Endothelial cell of umbilical vein (primary cell): Measurements from ENCODE around the gene LRRC8E. TPM values are rescaled to one million over a fixed set of nuclear protein-coding genes. Genes with fewer than 3 reads are reported as not detected.

Source experiments
- BruUV-seq: library from RNA; stranded (reverse); fragments of 400-500 nt; replicated peaks from 2 replicates; lab custom pipeline; 2021; lab: Mats Ljungman, UMichigan
- CTCF ChIA-PET: fragments of 300-600, 350-600 bp; sonication (Branson Sonifier 250); formaldehyde crosslinking; loops from one replicate; lab custom pipeline; 2021; ENCODE audit warnings: antibody characterized with exemption, inconsistent platforms; lab: Charles Lee
- POLR2A ChIA-PET: fragments of 300-600, 350-600 bp; sonication (Branson Sonifier 250); formaldehyde crosslinking; loops from one replicate; lab custom pipeline; 2021; ENCODE audit warnings: antibody characterized with exemption, inconsistent platforms; lab: Charles Lee
- DNase-seq: peaks from one replicate; pipeline ENCODE4 v3.0.0-alpha.2; 2011; ENCODE audit warnings: low read depth, low spot score
- FAIRE-seq: peaks from 2 replicates; lab custom pipeline; 2011; peaks lifted over from hg19 to GRCh38; lab: Jason Lieb, UNC
- H2AFZ ChIP-seq: 2 replicates; pipeline ENCODE4 v1.6.0; 2012; ENCODE audit warnings: low read depth, low read length, control low read depth, inconsistent platforms
- H3K27ac ChIP-seq: 2 replicates; pipeline ENCODE4 v1.5.1; 2011; ENCODE audit warnings: low read depth, mild to moderate bottlenecking, control low read depth, low read length, moderate library complexity; ENCODE audit not compliant: insufficient read depth
- H3K27me3 ChIP-seq, 2 experiments: 2 replicates each; pipeline versions ENCODE4 v1.6.0 to v1.6.1; 2011; ENCODE audit warnings: low read length in 2 of 2, mixed read lengths in 1 of 2; ENCODE audit not compliant: control insufficient read depth in 2 of 2, insufficient read depth in 2 of 2
- H3K36me3 ChIP-seq, 2 experiments: 2 replicates in 1 of 2; 3 replicates in 1 of 2; pipeline ENCODE4 v1.5.1; 2011; ENCODE audit warnings: low read length in 2 of 2, mild to moderate bottlenecking in 1 of 2, moderate library complexity in 1 of 2; ENCODE audit not compliant: control insufficient read depth in 2 of 2, insufficient read depth in 2 of 2; ENCODE audit errors: extremely low read depth in 1 of 2
- H3K4me1 ChIP-seq: 3 replicates; pipeline ENCODE4 v1.5.1; 2011; ENCODE audit warnings: mild to moderate bottlenecking, low read length; ENCODE audit not compliant: control insufficient read depth, insufficient read depth; ENCODE audit errors: extremely low read depth
- H3K4me2 ChIP-seq: 2 replicates; pipeline ENCODE4 v1.6.1; 2011; ENCODE audit warnings: low read length, control low read depth, mixed read lengths; ENCODE audit not compliant: insufficient read depth
- H3K4me3 ChIP-seq, 3 experiments: fragments of 200-600 bp in 1 of 3; sonication (generic), shearing (Covaris generic) in 1 of 3; replicated peaks in 1 of 3; 2 replicates each; pipeline ENCODE4 v1.5.1; 2011 to 2016; ENCODE audit warnings: control low read depth in 3 of 3, low read length in 3 of 3, mild to moderate bottlenecking in 2 of 3, inconsistent platforms in 1 of 3, low read depth in 1 of 3, moderate library complexity in 1 of 3; ENCODE audit not compliant: insufficient read depth in 1 of 3
- H3K79me2 ChIP-seq: 2 replicates; pipeline ENCODE4 v1.6.0; 2012; ENCODE audit warnings: low read length, inconsistent platforms; ENCODE audit not compliant: control insufficient read depth, insufficient read depth
- H3K9ac ChIP-seq: replicated peaks from 2 replicates; pipeline ENCODE3; 2011; ENCODE audit warnings: low read length, control low read depth; ENCODE audit not compliant: insufficient read depth; ENCODE audit errors: extremely low read depth
- H3K9me1 ChIP-seq: replicated peaks from 3 replicates; pipeline ENCODE4 v1.6.0; 2011; ENCODE audit warnings: mild to moderate bottlenecking, low read length; ENCODE audit not compliant: control insufficient read depth, insufficient read depth; ENCODE audit errors: extremely low read depth
- H3K9me3 ChIP-seq: replicated peaks from 2 replicates; pipeline ENCODE4 v1.5.1; 2012; ENCODE audit warnings: low read length, inconsistent platforms; ENCODE audit not compliant: control insufficient read depth, insufficient read depth
- H4K20me1 ChIP-seq: replicated peaks from 2 replicates; pipeline ENCODE3; 2011; ENCODE audit warnings: mild to moderate bottlenecking, low read length; ENCODE audit not compliant: control insufficient read depth, insufficient read depth; ENCODE audit errors: extremely low read depth
- CTCF ChIP-seq, 2 donors: IDR thresholded peaks; 1 replicate in 1 of 2; 2 replicates in 1 of 2; pipeline ENCODE4 v1.5.1; 2011; ENCODE audit warnings: low read length in 2 of 2, mild to moderate bottlenecking in 2 of 2, moderate library complexity in 2 of 2, control low read depth in 1 of 2, inconsistent platforms in 1 of 2, low read depth in 1 of 2; ENCODE audit not compliant: insufficient read depth in 1 of 2; ENCODE audit errors: extremely low read depth in 1 of 2
- EZH2 ChIP-seq: IDR thresholded peaks from 2 replicates; pipeline ENCODE4 v1.6.1; 2012; ENCODE audit warnings: borderline replicate concordance, low read depth, mild to moderate bottlenecking, moderate library complexity, low read length, inconsistent platforms; ENCODE audit not compliant: severe bottlenecking
- FOS ChIP-seq: IDR thresholded peaks from 2 replicates; pipeline ENCODE4 v1.6.1; 2011; ENCODE audit warnings: mild to moderate bottlenecking, low read length, moderate library complexity, borderline replicate concordance; ENCODE audit not compliant: insufficient read depth
- GATA2 ChIP-seq: IDR thresholded peaks from 2 replicates; pipeline ENCODE4 v1.7.0; 2011; ENCODE audit warnings: low read depth, mild to moderate bottlenecking, moderate library complexity, mixed read lengths, low read length; ENCODE audit not compliant: insufficient read length, insufficient read depth
- JUN ChIP-seq: IDR thresholded peaks from 2 replicates; pipeline ENCODE4 v1.6.1; 2011; ENCODE audit warnings: borderline replicate concordance, low read depth; ENCODE audit not compliant: insufficient read length, insufficient read depth
- MAX ChIP-seq: IDR thresholded peaks from 2 replicates; pipeline ENCODE4 v1.6.1; 2011; ENCODE audit not compliant: insufficient read depth, insufficient read length
- MYC ChIP-seq: IDR thresholded peaks from one replicate; pipeline ENCODE4 v1.6.1; 2011; ENCODE audit warnings: mild to moderate bottlenecking, low read depth, low read length
- POLR2A ChIP-seq: IDR thresholded peaks from 2 replicates; pipeline ENCODE4 v1.6.1; 2012; ENCODE audit warnings: low read depth, mild to moderate bottlenecking, control low read depth, low read length
- POLR2AphosphoS5 ChIP-seq: IDR thresholded peaks from 2 replicates; pipeline ENCODE4 v1.6.1; 2012; ENCODE audit warnings: low read depth, mild to moderate bottlenecking, control low read depth, low read length, moderate library complexity; ENCODE audit not compliant: insufficient read depth
- dilution Hi-C: fragments of 300-500 bp; cut with MboI; formaldehyde crosslinking; loops from one replicate; pipeline ENCODE4 v1.15.0; 2019; ENCODE audit warnings: low sequenced_read_pairs; ENCODE audit not compliant: extremely low pct_ligation_motif_present
- intact Hi-C: fragments of 100-400 bp; cut with micrococcal nuclease; formaldehyde crosslinking; loops from one replicate; pipeline ENCODE4 v1.10.0; 2022
- polyA plus RNA-seq, 4 experiments: library from polyadenylated mRNA; depleted of rRNA in 3 of 4; stranded (reverse) in 3 of 4; unstranded in 1 of 4; fragments of >200 nt; gene quantifications; 2 replicates each; pipeline versions ENCODE4 v1.2.1 to v1.2.3, GENCODE V29; 2011 to 2012; ENCODE audit warnings: missing spikeins in 1 of 4
- total RNA-seq: library from RNA; stranded (reverse); gene quantifications from 2 replicates; pipeline ENCODE4 v1.2.3, GENCODE V29; 2021

The LRRC8E gene
- total and polyA plus RNA-seq, 2 donors (not counting 3 experiments of a cell fraction or from before 2014, with no cell fraction given), result 1.1 to 1.6 TPM

- Histone ChIP-seq H2AFZ (no peak overlapping the region), H3K4me2 (no peak overlapping the region), H3K36me3 (no peaks in the 10 kb centered on the region), H3K79me2 (no peaks in the 10 kb centered on the region), H3K4me3 (no peak overlapping the region), H4K20me1 (no peaks in the 10 kb centered on the region), H3K9me1 (no peaks in the 10 kb centered on the region), H3K27ac (no peak overlapping the region), H3K4me1 (no peaks in the 10 kb centered on the region), H3K9me3 (no peaks in the 10 kb centered on the region), H3K9ac (no peak overlapping the region), H3K27me3 (peaks cover 11 to 23% of the 10 kb centered on the region in 2 experiments)
- ChIA-PET CTCF (interaction anchor here (0.8 to 2.1 kb wide), 2 partner anchors 8 to 40 kb away, joined by 3 to 5 read pairs; no protein-coding TSS in a partner anchor), POLR2A (no interaction called here)
- intact Hi-C loops, result no loop called here
- TF ChIP-seq GATA2 (no peak), MYC (no peak), EZH2 (no peak), FOS (no peak), CTCF (IDR thresholded peaks at IDR 0.05; ENCODE audit: extremely low read depth in 1 of 2, insufficient read depth in 1 of 2, low read depth in 1 of 2, low read length in 2 of 2) (no peak), JUN (no peak), MAX (no peak), POLR2AphosphoS5 (no peak), POLR2A (no peak)
- BruUV-seq, result no TSS peak
- DNase-seq, result no peak
- dilution Hi-C loops, result no loop called here
- FAIRE-seq, result no peak
These were observed 11.0 kb upstream of the LRRC8E start for GRCh38 chr19:7877249-7877836.
